ENCODE data around the gene CAPG.
A peak's percentile ranks its signal among the peaks of the same experiment; 100 is the strongest.
"Not testable (repeated sequence)": the region's sequence is repeated elsewhere in the genome, so short reads cannot be mapped to it uniquely, and the experiment has no call there.

The CAPG gene

DNA sequence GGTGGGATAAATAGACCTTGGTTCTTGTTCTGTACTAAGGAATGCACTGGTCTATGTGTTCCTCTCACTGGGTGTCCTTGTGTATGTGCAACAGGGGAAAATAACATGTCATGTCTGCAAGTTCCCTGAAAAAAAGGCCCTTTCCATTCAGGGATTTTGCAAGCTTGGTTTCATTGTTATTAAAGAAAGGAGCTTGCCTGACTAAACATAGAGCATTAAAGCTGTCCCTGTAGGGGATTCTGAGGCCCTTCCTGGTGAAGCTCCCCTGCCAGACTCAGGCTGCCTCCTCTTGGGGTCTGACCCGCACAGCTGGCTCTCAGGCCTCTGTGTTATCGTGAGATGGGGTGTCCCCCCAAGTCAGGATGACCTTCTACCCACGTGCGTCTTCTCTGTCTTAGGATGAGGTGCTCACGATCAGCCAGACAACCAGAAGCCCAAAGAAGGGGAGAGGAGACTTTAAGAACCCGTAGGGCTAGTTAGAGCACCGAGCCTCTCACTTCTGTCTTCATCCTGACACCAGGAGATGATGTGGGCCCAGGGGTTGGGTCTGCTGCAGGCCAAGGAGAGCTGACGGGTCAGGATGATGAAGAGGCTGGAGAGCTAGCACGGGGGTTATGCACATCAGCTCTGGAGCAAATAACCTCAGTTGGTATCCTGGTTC, 21.2 kb downstream of the CAPG start:
- Histone ChIP-seq H3K9ac (peak overlapping the region in 1 of 11 experiments; percentile 20; a peak in 2 of 22 replicates), H3K27me3 (no peaks in the 10 kb centered on the region), H4K20me1 (peaks cover 0 to 36% (median 0%) of the 10 kb centered on the region in 11 experiments; a peak in 3 of 22 replicates), H3K9me3 (replicated peaks in 1 of 11) (no peaks in the 10 kb centered on the region), H3K36me3 (peaks cover 49 to 100% (median 75%) of the 10 kb centered on the region in 11 experiments), H3K4me2 (peak overlapping the region in 1 of 11 experiments; percentile 49; a peak in 2 of 22 replicates), H3K27ac (0 out of 22 replicates have a peak overlapping the region, but pooled peaks of 1 of the 11 experiments have one; percentile 15), H3K4me3 (no peak overlapping the region), H3K4me1 (peaks cover 27 to 48% (median 41%) of the 10 kb centered on the region in 10 experiments)
- no peak for TF ChIP-seq Cebpa-rat (IDR thresholded peaks at IDR 0.05)

DNA sequence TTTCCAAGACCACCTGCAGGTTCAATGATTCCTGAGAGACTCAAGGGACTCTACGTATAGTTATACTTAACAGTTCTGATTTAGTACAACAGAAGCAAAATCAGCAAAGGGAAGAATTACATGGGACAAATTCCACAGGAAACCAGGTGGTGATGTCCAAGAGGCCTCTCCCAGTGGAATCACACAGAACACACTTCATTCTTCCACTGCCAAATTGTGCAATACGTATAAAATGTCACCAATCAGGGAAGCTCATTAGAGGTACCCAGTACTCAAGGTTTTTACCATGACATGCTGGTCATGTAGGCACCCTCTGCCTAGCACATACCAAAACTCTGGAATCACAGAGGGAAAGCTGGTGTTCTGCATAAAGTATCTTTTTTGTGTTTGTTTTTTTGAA, 22.4 kb downstream of the CAPG start:
- Histone ChIP-seq H3K4me3 (no peak overlapping the region), H3K4me1 (peaks cover 14 to 49% (median 33%) of the 10 kb centered on the region in 10 experiments), H3K9me3 (replicated peaks in 1 of 11) (no peaks in the 10 kb centered on the region), H3K9ac (no peak overlapping the region), H3K27me3 (no peaks in the 10 kb centered on the region), H3K4me2 (no peak overlapping the region), H4K20me1 (peaks cover 0 to 36% (median 0%) of the 10 kb centered on the region in 11 experiments; a peak in 3 of 22 replicates), H3K36me3 (peaks cover 52 to 100% (median 75%) of the 10 kb centered on the region in 11 experiments), H3K27ac (no peak overlapping the region)
- peak in 1 of 11 experiments; percentile 61; a peak in 2 of 22 replicates for TF ChIP-seq Cebpa-rat (IDR thresholded peaks at IDR 0.05)

DNA sequence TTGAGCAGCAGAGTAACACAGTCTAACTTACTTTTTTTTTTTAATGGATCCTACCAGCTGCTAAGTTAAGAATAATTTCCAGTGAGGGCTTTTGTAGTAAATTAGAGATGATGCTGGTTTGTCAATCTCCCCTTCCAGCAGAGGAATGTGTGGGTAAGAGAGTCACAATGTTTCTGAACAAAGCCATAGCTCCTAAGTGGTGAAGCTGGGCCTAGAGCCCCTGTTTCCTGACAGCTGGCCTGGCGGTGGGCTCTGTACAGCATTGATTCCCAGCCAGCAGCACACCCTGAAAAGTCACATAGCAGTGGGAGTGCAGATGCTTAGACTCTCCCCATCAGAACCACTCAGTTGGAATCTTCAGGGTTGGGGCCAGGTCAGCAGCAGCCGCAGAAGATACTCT, 24.4 kb downstream of the CAPG start:
- peaks cover 56 to 100% (median 74%) of the 10 kb centered on the region in 11 experiments for H3K36me3 ChIP-seq
- H3K9me3 ChIP-seq (replicated peaks in 1 of 11) = peaks cover under 1 to 13% (median 10%) of the 10 kb centered on the region in 11 experiments; a peak in 21 of 22 replicates
- peaks cover 0 to 32% (median 15%) of the 10 kb centered on the region in 10 experiments; a peak in 17 of 20 replicates for H3K4me1 ChIP-seq
- TF ChIP-seq Cebpa-rat (IDR thresholded peaks at IDR 0.05) = no peak
- no peak overlapping the region for H3K4me2 ChIP-seq
- H3K27me3 ChIP-seq = no peaks in the 10 kb centered on the region
- no peak overlapping the region for H3K4me3 ChIP-seq
- peak overlapping the region in 4 of 11 experiments; percentile 3 to 39 (median 8); a peak in 4 of 22 replicates for H3K27ac ChIP-seq
- H4K20me1 ChIP-seq = peaks cover 0 to 17% (median 0%) of the 10 kb centered on the region in 11 experiments; a peak in 3 of 22 replicates
- H3K9ac ChIP-seq = no peak overlapping the region; a peak in 1 of 22 replicates

DNA sequence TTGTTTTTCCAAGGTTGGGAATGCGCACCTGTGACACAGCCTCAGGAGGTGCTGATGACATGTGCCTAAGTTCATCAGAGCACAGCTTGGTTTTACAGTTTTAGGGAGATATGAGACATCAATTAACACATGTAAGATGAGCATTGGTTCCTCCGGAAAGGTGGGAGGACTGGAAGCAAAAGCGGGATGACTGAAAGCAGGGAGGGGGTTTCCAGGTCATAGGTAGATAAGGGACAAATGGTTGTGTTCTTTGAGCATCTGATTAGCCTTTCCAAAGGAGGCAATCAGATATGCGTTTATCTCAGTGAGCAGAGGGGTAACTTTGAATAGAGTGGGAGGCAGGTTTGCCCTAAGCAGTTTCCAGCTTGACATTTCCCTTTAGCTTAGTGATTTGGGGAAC, 26.3 kb downstream of the CAPG start:
- Histone ChIP-seq H3K4me2 (peak overlapping the region in 1 of 11 experiments; percentile 6; a peak in 4 of 22 replicates), H3K4me1 (peaks cover 0 to 22% (median 5%) of the 10 kb centered on the region in 10 experiments; a peak in 6 of 20 replicates), H3K9me3 (replicated peaks in 1 of 11) (peaks cover 19 to 32% (median 29%) of the 10 kb centered on the region in 11 experiments), H3K27me3 (no peaks in the 10 kb centered on the region), H3K9ac (peak overlapping the region in 2 of 11 experiments; percentile 18 to 33; a peak in 3 of 22 replicates), H3K27ac (peak overlapping the region in 8 of 11 experiments; percentile 10 to 71 (median 52); a peak in 12 of 22 replicates), H3K4me3 (no peak overlapping the region), H3K36me3 (peaks cover 59 to 100% (median 81%) of the 10 kb centered on the region in 11 experiments), H4K20me1 (no peaks in the 10 kb centered on the region)
- no peak for TF ChIP-seq Cebpa-rat (IDR thresholded peaks at IDR 0.05)

GRCh38 chr2:85383151-85383550, 27.0 kb downstream of the CAPG start:
- Histone ChIP-seq H3K4me2 (peak overlapping the region in 6 of 11 experiments; percentile 6 to 30 (median 15); a peak in 6 of 22 replicates), H3K9me3 (replicated peaks in 1 of 11) (peaks cover 19 to 34% (median 29%) of the 10 kb centered on the region in 11 experiments), H3K4me1 (peaks cover 0 to 22% (median 5%) of the 10 kb centered on the region in 10 experiments; a peak in 6 of 20 replicates), H3K36me3 (peaks cover 59 to 100% (median 80%) of the 10 kb centered on the region in 11 experiments), H3K27ac (peak overlapping the region in 8 of 11 experiments; percentile 15 to 71 (median 52); a peak in 14 of 22 replicates), H3K9ac (peak overlapping the region in 2 of 11 experiments; percentile 18 to 33; a peak in 5 of 22 replicates)
- H3K27me3 ChIP-seq, H3K4me3 ChIP-seq, H4K20me1 ChIP-seq: not testable (repeated sequence)
- peak in 7 of 11 experiments; percentile 31 to 71 (median 65); a peak in 9 of 22 replicates for TF ChIP-seq Cebpa-rat (IDR thresholded peaks at IDR 0.05)

- no peak for TF ChIP-seq Cebpa-rat (IDR thresholded peaks at IDR 0.05)
- peaks cover 54 to 98% (median 75%) of the 10 kb centered on the region in 11 experiments for H3K36me3 ChIP-seq
Observed at GRCh38 chr2:85380048-85380447, 30.1 kb downstream of the CAPG start.

GRCh38 chr2:85378257-85378656, 31.9 kb downstream of the CAPG start:
- Histone ChIP-seq H3K4me1 (peaks cover 0 to 10% (median 2%) of the 10 kb centered on the region in 10 experiments; a peak in 6 of 20 replicates), H3K27me3 (no peaks in the 10 kb centered on the region), H3K36me3 (peaks cover 48 to 97% (median 67%) of the 10 kb centered on the region in 11 experiments), H3K9me3 (replicated peaks in 1 of 11) (peaks cover 26 to 40% (median 29%) of the 10 kb centered on the region in 11 experiments), H3K4me2 (no peak overlapping the region), H3K27ac (no peak overlapping the region), H4K20me1 (no peaks in the 10 kb centered on the region), H3K4me3 (no peak overlapping the region), H3K9ac (no peak overlapping the region)
- TF ChIP-seq Cebpa-rat (IDR thresholded peaks at IDR 0.05) = no peak

More at GRCh38 chr2:85380048-85380447, 30.1 kb downstream of the CAPG start:
- H3K4me2 ChIP-seq = no peak overlapping the region
- no peaks in the 10 kb centered on the region for H3K27me3 ChIP-seq
- no peaks in the 10 kb centered on the region for H4K20me1 ChIP-seq
- H3K4me1 ChIP-seq = peaks cover 0 to 22% (median 5%) of the 10 kb centered on the region in 10 experiments; a peak in 6 of 20 replicates
- H3K27ac ChIP-seq = no peak overlapping the region
- H3K9ac ChIP-seq = no peak overlapping the region
- H3K9me3 ChIP-seq (replicated peaks in 1 of 11) = peaks cover 19 to 34% (median 29%) of the 10 kb centered on the region in 11 experiments
- peak overlapping the region in 2 of 10 experiments; percentile 25 to 27; a peak in 1 of 20 replicates for H3K4me3 ChIP-seq

GRCh38 chr2:85377083-85377482, 33.1 kb downstream of the CAPG start:
- Histone ChIP-seq H3K4me3 (no peak overlapping the region), H3K36me3 (peaks cover 48 to 95% (median 63%) of the 10 kb centered on the region in 11 experiments), H3K9me3 (replicated peaks in 1 of 11) (peaks cover 26 to 41% (median 29%) of the 10 kb centered on the region in 11 experiments), H3K27me3 (no peaks in the 10 kb centered on the region), H3K4me1 (no peaks in the 10 kb centered on the region), H3K27ac (no peak overlapping the region), H4K20me1 (no peaks in the 10 kb centered on the region), H3K9ac (no peak overlapping the region), H3K4me2 (no peak overlapping the region)
- TF ChIP-seq Cebpa-rat (IDR thresholded peaks at IDR 0.05) = no peak
